HepG2 (cell line): ENCODE measurements around the gene PIGV. TPM values are rescaled to one million over a fixed set of nuclear protein-coding genes. Genes with fewer than 3 reads are reported as not detected.

Experiments used
- ADNP ChIP-seq: sonication (generic); formaldehyde crosslinking; IDR thresholded peaks from 2 replicates; pipeline ENCODE4 v1.4.0; 2020; ENCODE audit warnings: missing genetic modification reagents
- CBX2 ChIP-seq, 2 experiments: fragments of 200-600 bp in 1 of 2; sonication (generic); formaldehyde crosslinking in 1 of 2; IDR thresholded peaks; 2 replicates each; pipeline versions ENCODE4 v1.7.0 to v1.8.1; 2018 to 2022; ENCODE audit warnings: low read depth in 2 of 2, low read length in 1 of 2, mild to moderate bottlenecking in 1 of 2, missing genetic modification reagents in 1 of 2
- EED ChIP-seq: sonication (generic); formaldehyde crosslinking; IDR thresholded peaks from 2 replicates; pipeline ENCODE4 v1.5.0; 2020; ENCODE audit warnings: mild to moderate bottlenecking, missing genetic modification reagents
- HIC2 ChIP-seq: sonication (generic); formaldehyde crosslinking; IDR thresholded peaks from 2 replicates; pipeline ENCODE4 v1.9.0; 2022; ENCODE audit warnings: low read depth, missing genetic modification reagents
- KDM3A ChIP-seq: IDR thresholded peaks from 2 replicates; pipeline ENCODE4 v1.6.1; 2018; ENCODE audit warnings: low read depth, missing compliant biosample characterization
- KDM5B ChIP-seq: sonication (generic); formaldehyde crosslinking; IDR thresholded peaks from 2 replicates; pipeline ENCODE4 v1.4.0; 2020; ENCODE audit warnings: missing genetic modification reagents, mild to moderate bottlenecking, borderline replicate concordance
- MBD4 ChIP-seq: IDR thresholded peaks from 2 replicates; pipeline ENCODE4 v1.6.1; 2012; ENCODE audit warnings: low read length, inconsistent platforms, borderline replicate concordance
- MBNL3 ChIP-seq: fragments of 250-450 bp; sonication (Bioruptor Pico); conservative IDR thresholded peaks from 2 replicates; pipeline ENCODE4 v1.8.0; 2022; ENCODE audit warnings: mild to moderate bottlenecking, inconsistent platforms
- MTERF4 ChIP-seq: sonication (generic); formaldehyde crosslinking; IDR thresholded peaks from 2 replicates; pipeline ENCODE4 v1.8.0; 2023; ENCODE audit warnings: mild to moderate bottlenecking, missing genetic modification reagents
- NFATC3 ChIP-seq: sonication (generic); formaldehyde crosslinking; IDR thresholded peaks from 2 replicates; pipeline ENCODE4 v1.5.1; 2020; ENCODE audit warnings: mild to moderate bottlenecking, missing genetic modification reagents
- PHF20 ChIP-seq: sonication (generic); formaldehyde crosslinking; IDR thresholded peaks from 2 replicates; pipeline ENCODE4 v1.5.0; 2020; ENCODE audit warnings: mild to moderate bottlenecking, missing genetic modification reagents
- RFXANK ChIP-seq: IDR thresholded peaks from 2 replicates; pipeline ENCODE4 v1.6.1; 2016
- RNF2 ChIP-seq: fragments of 450-650 bp; conservative IDR thresholded peaks from 2 replicates; pipeline ENCODE4 v1.6.1; 2016; ENCODE audit warnings: low read depth
- SALL2 ChIP-seq: sonication (generic); formaldehyde crosslinking; IDR thresholded peaks from 2 replicates; pipeline ENCODE4 v1.8.1; 2023; ENCODE audit warnings: mild to moderate bottlenecking, missing genetic modification reagents, inconsistent platforms
- SP5 ChIP-seq: IDR thresholded peaks from 2 replicates; pipeline ENCODE4 v1.6.1; 2016; ENCODE audit warnings: low read depth, borderline replicate concordance
- SRSF4 ChIP-seq: fragments of 200-400 bp; formaldehyde crosslinking; IDR thresholded peaks from one replicate; pipeline ENCODE4 v1.6.1; 2018; ENCODE audit warnings: mild to moderate bottlenecking, low read depth, low read length, moderate library complexity; ENCODE audit not compliant: poor library complexity, severe bottlenecking
- TSC22D2 ChIP-seq: sonication (generic); formaldehyde crosslinking; IDR thresholded peaks from 2 replicates; pipeline ENCODE4 v1.5.1; 2020; ENCODE audit warnings: missing genetic modification reagents, mild to moderate bottlenecking, borderline replicate concordance
- ZBTB3 ChIP-seq: sonication (generic); formaldehyde crosslinking; IDR thresholded peaks from 2 replicates; pipeline ENCODE4 v1.4.0; 2020; ENCODE audit warnings: low read depth, mild to moderate bottlenecking, moderate library complexity, missing genetic modification reagents, borderline replicate concordance
- ZBTB43 ChIP-seq: sonication (generic); formaldehyde crosslinking; conservative IDR thresholded peaks from 2 replicates; pipeline ENCODE4 v1.4.0; 2020; ENCODE audit warnings: missing genetic modification reagents
- ZC3H13 ChIP-seq: sonication (generic); formaldehyde crosslinking; IDR thresholded peaks from 2 replicates; pipeline ENCODE4 v1.8.1; 2023; ENCODE audit warnings: mild to moderate bottlenecking, missing genetic modification reagents, moderate library complexity
- ZNF441 ChIP-seq: sonication (generic); formaldehyde crosslinking; IDR thresholded peaks from 2 replicates; pipeline ENCODE4 v1.7.0; 2021; ENCODE audit warnings: missing genetic modification reagents, borderline replicate concordance
- ZNF564 ChIP-seq: sonication (generic); formaldehyde crosslinking; IDR thresholded peaks from 2 replicates; pipeline ENCODE4 v1.8.1; 2023; ENCODE audit warnings: mild to moderate bottlenecking, missing genetic modification reagents
- ZNF572 ChIP-seq: sonication (generic); formaldehyde crosslinking; IDR thresholded peaks from 2 replicates; pipeline ENCODE4 v1.5.1; 2020; ENCODE audit warnings: mild to moderate bottlenecking, missing genetic modification reagents
- ZNF629 ChIP-seq: sonication (generic); formaldehyde crosslinking; conservative IDR thresholded peaks from 2 replicates; pipeline ENCODE4 v1.5.0; 2020; ENCODE audit warnings: missing genetic modification reagents
- ZNF781 ChIP-seq: sonication (generic); formaldehyde crosslinking; IDR thresholded peaks from 2 replicates; pipeline ENCODE4 v1.5.1; 2020; ENCODE audit warnings: borderline replicate concordance, mild to moderate bottlenecking, missing genetic modification reagents; ENCODE audit errors: not compliant biosample characterization
- ZNF782 ChIP-seq: sonication (generic); formaldehyde crosslinking; IDR thresholded peaks from 2 replicates; pipeline ENCODE4 v1.4.0; 2020; ENCODE audit warnings: missing genetic modification reagents, mild to moderate bottlenecking, borderline replicate concordance
- polyA plus RNA-seq, 8 experiments: library from polyadenylated mRNA; depleted of rRNA in 3 of 8; stranded (reverse) in 7 of 8; unstranded in 1 of 8; fragments of >200 nt; fragmentation: Illumina TruSeq in 4 of 8; extraction: Trizol in 4 of 8; gene quantifications; 2 replicates each; pipeline versions ENCODE4 v1.2.1 to v1.2.3, GENCODE V29; 2011 to 2016; ENCODE audit warnings: low read depth in 4 of 8, missing spikeins in 1 of 8, mixed read lengths in 1 of 8; ENCODE audit not compliant: insufficient read depth in 1 of 8
- total RNA-seq, 5 experiments: library from RNA; depleted of rRNA; stranded (reverse); fragments of >200 nt; fragmentation: Illumina TruSeq; extraction: Trizol; gene quantifications; 2 replicates each; pipeline ENCODE4 v1.2.3, GENCODE V29; 2016; ENCODE audit warnings: low read depth in 1 of 5
- TF ChIP-seq, protein P1 (sequence below): IDR thresholded peaks from 2 replicates; pipeline ENCODE4 v1.6.1; 2016; ENCODE audit warnings: low read depth, control low read depth

Gene PIGV
- total and polyA plus RNA-seq, 2 of the 13 experiments (the other 11 are each of a cell fraction or from before 2014, with no cell fraction given) = 13.5 to 22.7 TPM

- TF ChIP-seq TSC22D2 (CRISPR knock-in tag) (no peak), ZNF564 (CRISPR knock-in tag) (0 out of 2 replicates have a peak, but pooled peaks have one; percentile 23), NFATC3 (CRISPR knock-in tag) (no peak), ZBTB3 (CRISPR knock-in tag) (0 out of 2 replicates have a peak, but pooled peaks have one; percentile 72), ADNP (no peak), RFXANK (CRISPR knock-in tag) (no peak), ZNF782 (CRISPR knock-in tag) (0 out of 2 replicates have a peak, but pooled peaks have one; percentile 4), ZNF781 (CRISPR knock-in tag) (no peak), SRSF4 (no peak), PHF20 (CRISPR knock-in tag) (no peak), HIC2 (CRISPR knock-in tag) (no peak), MTERF4 (no peak), EED (no peak), SP5 (CRISPR knock-in tag) (no peak), ZNF572 (CRISPR knock-in tag) (no peak), ZBTB43 (no peak), ZC3H13 (peak; percentile 51; the same call in 1 of the 2 replicates), RNF2 (no peak), KDM5B (no peak), ZNF629 (CRISPR knock-in tag) (peak; percentile 74), ZNF441 (0 out of 2 replicates have a peak, but pooled peaks have one; percentile 16), MBD4 (no peak), SALL2 (0 out of 2 replicates have a peak, but pooled peaks have one; percentile 9), MBNL3 (no peak), KDM3A (CRISPR knock-in tag) (no peak), CBX2 (IDR thresholded peaks at IDR 0.05; ENCODE audit: low read depth, low read length) (no peak), CBX2 (CRISPR knock-in tag; IDR thresholded peaks at IDR 0.05; ENCODE audit: low read depth) (no peak)
- TF ChIP-seq, protein P1, sequence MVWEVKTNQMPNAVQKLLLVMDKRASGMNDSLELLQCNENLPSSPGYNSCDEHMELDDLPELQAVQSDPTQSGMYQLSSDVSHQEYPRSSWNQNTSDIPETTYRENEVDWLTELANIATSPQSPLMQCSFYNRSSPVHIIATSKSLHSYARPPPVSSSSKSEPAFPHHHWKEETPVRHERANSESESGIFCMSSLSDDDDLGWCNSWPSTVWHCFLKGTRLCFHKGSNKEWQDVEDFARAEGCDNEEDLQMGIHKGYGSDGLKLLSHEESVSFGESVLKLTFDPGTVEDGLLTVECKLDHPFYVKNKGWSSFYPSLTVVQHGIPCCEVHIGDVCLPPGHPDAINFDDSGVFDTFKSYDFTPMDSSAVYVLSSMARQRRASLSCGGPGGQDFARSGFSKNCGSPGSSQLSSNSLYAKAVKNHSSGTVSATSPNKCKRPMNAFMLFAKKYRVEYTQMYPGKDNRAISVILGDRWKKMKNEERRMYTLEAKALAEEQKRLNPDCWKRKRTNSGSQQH (CRISPR knock-in tag) = no peak
Observed at GRCh38 chr1:26788515-26788785, 700 bp downstream of the PIGV start (continued).
